Measurements from ENCODE around the gene TMEM240.
A peak's percentile ranks its signal among the peaks of the same experiment; 100 is the strongest.

TMEM240 gene

DNA sequence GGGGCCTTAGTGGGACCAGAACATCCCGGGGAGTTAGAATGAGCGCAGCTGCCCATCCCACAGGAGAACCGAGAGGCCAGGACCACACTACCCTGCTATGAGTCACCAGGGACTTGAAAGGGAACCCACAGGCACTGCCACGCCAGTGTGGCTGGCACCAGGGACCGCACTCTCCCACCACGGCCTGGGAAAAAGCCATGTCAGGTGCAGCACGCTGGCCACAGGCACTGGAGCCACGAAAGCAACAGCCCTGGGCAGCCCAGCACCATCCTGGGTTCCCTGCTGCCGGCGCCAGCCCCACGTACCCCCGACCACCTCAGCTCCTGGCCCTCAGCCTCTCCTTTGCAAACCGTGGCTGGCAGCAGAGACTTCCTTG lies 14.1 kb upstream of the TMEM240 start:
- no peak for DNase-seq (ENCODE audit: low spot score)

DNA sequence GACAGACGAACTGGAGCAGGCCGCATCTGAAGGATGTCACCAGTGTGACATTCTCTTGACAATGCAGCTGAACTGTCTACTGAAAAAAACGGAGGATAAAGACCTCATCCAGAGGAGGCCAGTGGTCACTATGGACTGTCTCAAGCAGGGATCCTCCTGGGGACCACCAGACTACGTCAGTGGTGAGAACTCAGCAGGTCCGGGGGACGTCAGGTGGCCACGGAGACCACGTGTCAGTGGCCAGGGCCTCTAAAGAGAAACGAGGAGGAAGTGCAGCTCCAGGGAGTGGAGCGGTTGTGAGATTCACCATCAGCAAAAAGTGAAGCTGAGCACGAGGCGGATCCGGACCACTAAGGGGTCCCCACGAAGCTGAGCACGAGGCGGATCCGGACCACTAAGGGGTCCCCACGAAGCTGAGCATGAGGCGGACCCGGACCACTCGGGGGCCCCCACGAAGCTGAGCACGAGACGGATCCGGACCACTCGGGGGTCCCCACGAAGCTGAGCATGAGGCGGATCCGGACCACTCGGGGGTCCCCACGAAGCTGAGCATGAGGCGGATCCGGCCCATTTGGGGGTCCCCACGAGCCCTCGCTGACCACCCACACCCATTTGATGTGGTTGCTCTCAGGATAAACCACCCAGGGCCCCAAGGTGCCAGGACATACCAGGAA lies 13.5 kb upstream of the TMEM240 start:
- no peak overlapping the region for H3K23ac ChIP-seq (ENCODE audit: low read depth, low read length, poor library complexity)
- no peak overlapping the region for H3K27ac ChIP-seq (replicated peaks; ENCODE audit: low read length)
- no CpG with 5 or more reads among the region's 35 CpGs for WGBS, 2 donors (ENCODE audit: extremely low coverage in 2 of 2, insufficient read length in 2 of 2, insufficient replicate concordance in 1 of 2)
- no peak overlapping the region for H4K91ac ChIP-seq (ENCODE audit: low read depth, low read length, poor library complexity)
- no peak overlapping the region for H2BK12ac ChIP-seq (ENCODE audit: low read length)
- H2BK5ac ChIP-seq (ENCODE audit: low read length) = no peak overlapping the region
- H3K4me3 ChIP-seq (ENCODE audit: low read length in 2 of 2) = no peak overlapping the region
- no peak overlapping the region for H3K4me2 ChIP-seq (ENCODE audit: insufficient read depth, low read length, poor library complexity, severe bottlenecking)
- peaks cover 2 to 6% of the 10 kb centered on the region in 2 donors for H3K36me3 ChIP-seq (replicated peaks in 1 of 2; ENCODE audit: control insufficient read depth in 2 of 2, insufficient read depth in 2 of 2, low read length in 2 of 2)
- H3K27me3 ChIP-seq (ENCODE audit: control insufficient read depth in 3 of 3, insufficient read depth in 3 of 3, low read depth in 1 of 3, low read length in 3 of 3) = no peaks in the 10 kb centered on the region
- H2BK120ac ChIP-seq (ENCODE audit: low read depth, low read length) = no peak overlapping the region
- H3K79me1 ChIP-seq (ENCODE audit: low read depth, low read length) = peaks cover 17% of the 10 kb centered on the region
- no peak overlapping the region for H3K4ac ChIP-seq (ENCODE audit: low read length)
- no peak overlapping the region for H3K14ac ChIP-seq (ENCODE audit: low read length)
- H3K18ac ChIP-seq (ENCODE audit: low read length) = no peak overlapping the region
- no peak overlapping the region for H3K9ac ChIP-seq (ENCODE audit: low read depth, low read length, poor library complexity)
- DNase-seq (ENCODE audit: low spot score) = no peak
- no peak overlapping the region for H4K8ac ChIP-seq (ENCODE audit: low read depth, low read length)
- H3K4me1 ChIP-seq (ENCODE audit: control insufficient read depth in 2 of 2, insufficient read depth in 1 of 2, low read depth in 1 of 2, low read length in 2 of 2) = peaks cover 8 to 15% of the 10 kb centered on the region in 2 donors
- no peaks in the 10 kb centered on the region for H3K9me3 ChIP-seq (replicated peaks in 1 of 2; ENCODE audit: control insufficient read depth in 2 of 2, insufficient read depth in 1 of 2, low read depth in 1 of 2, low read length in 2 of 2)
- no peak overlapping the region for H2AFZ ChIP-seq (ENCODE audit: low read length)
- H2BK15ac ChIP-seq (ENCODE audit: low read length) = no peak overlapping the region
- H2AK5ac ChIP-seq (ENCODE audit: low read depth, low read length) = no peak overlapping the region

More for the DNA sequence above, 14.1 kb upstream of the TMEM240 start:
- Histone ChIP-seq H2BK12ac (ENCODE audit: low read length) (peak overlapping the region; percentile 41), H4K91ac (ENCODE audit: low read depth, low read length, poor library complexity) (no peak overlapping the region), H3K27me3 (ENCODE audit: control insufficient read depth in 3 of 3, insufficient read depth in 3 of 3, low read depth in 1 of 3, low read length in 3 of 3) (no peaks in the 10 kb centered on the region), H3K18ac (ENCODE audit: low read length) (no peak overlapping the region), H3K14ac (ENCODE audit: low read length) (peak overlapping the region; percentile 38), H3K4me2 (ENCODE audit: insufficient read depth, low read length, poor library complexity, severe bottlenecking) (no peak overlapping the region), H2AFZ (ENCODE audit: low read length) (no peak overlapping the region), H2BK120ac (ENCODE audit: low read depth, low read length) (no peak overlapping the region), H3K4me1 (ENCODE audit: control insufficient read depth in 2 of 2, insufficient read depth in 1 of 2, low read depth in 1 of 2, low read length in 2 of 2) (peaks cover 8 to 15% of the 10 kb centered on the region in 2 donors), H3K36me3 (replicated peaks in 1 of 2; ENCODE audit: control insufficient read depth in 2 of 2, insufficient read depth in 2 of 2, low read length in 2 of 2) (peaks cover 2 to 6% of the 10 kb centered on the region in 2 donors), H3K9me3 (replicated peaks in 1 of 2; ENCODE audit: control insufficient read depth in 2 of 2, insufficient read depth in 1 of 2, low read depth in 1 of 2, low read length in 2 of 2) (no peaks in the 10 kb centered on the region), H3K9ac (ENCODE audit: low read depth, low read length, poor library complexity) (peak overlapping the region; percentile 60), H3K79me1 (ENCODE audit: low read depth, low read length) (peaks cover 16% of the 10 kb centered on the region), H3K4ac (ENCODE audit: low read length) (no peak overlapping the region), H3K23ac (ENCODE audit: low read depth, low read length, poor library complexity) (peak overlapping the region; percentile 95), H3K4me3 (ENCODE audit: low read length in 2 of 2) (no peak overlapping the region), H2AK5ac (ENCODE audit: low read depth, low read length) (peak overlapping the region; percentile 71), H4K8ac (ENCODE audit: low read depth, low read length) (no peak overlapping the region), H2BK15ac (ENCODE audit: low read length) (no peak overlapping the region), H3K27ac (replicated peaks; ENCODE audit: low read length) (no peak overlapping the region), H2BK5ac (ENCODE audit: low read length) (no peak overlapping the region)
- no CpG with 5 or more reads among the region's 13 CpGs for WGBS, 2 donors (ENCODE audit: extremely low coverage in 2 of 2, insufficient read length in 2 of 2, insufficient replicate concordance in 1 of 2)

DNA sequence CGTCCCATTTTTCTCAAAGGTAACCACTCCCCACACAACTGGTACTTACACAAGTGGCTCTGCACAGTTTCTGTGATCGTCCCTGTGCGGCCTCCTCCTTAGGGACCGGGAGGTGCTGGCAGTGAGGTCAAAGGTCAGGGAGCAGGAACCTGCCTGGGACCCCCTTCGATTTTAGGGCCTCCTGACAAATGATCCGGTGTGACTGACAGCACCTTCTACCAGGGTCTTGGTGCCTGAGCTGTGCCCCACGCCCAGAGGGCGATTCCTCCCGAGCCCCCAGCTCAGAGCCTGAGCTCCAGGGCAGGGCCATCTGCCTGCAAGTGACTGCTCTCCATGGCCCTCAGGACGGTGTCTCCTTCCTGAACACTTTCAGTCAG lies 11.8 kb upstream of the TMEM240 start:
- H3K14ac ChIP-seq (ENCODE audit: low read length) = no peak overlapping the region
- H3K4me3 ChIP-seq (ENCODE audit: low read length in 2 of 2) = no peak overlapping the region
- H3K79me1 ChIP-seq (ENCODE audit: low read depth, low read length) = peaks cover 21% of the 10 kb centered on the region
- no peak overlapping the region for H3K27ac ChIP-seq (replicated peaks; ENCODE audit: low read length)
- H3K9ac ChIP-seq (ENCODE audit: low read depth, low read length, poor library complexity) = peak overlapping the region; percentile 50
- no peak overlapping the region for H2BK120ac ChIP-seq (ENCODE audit: low read depth, low read length)
- H4K8ac ChIP-seq (ENCODE audit: low read depth, low read length) = no peak overlapping the region
- H3K4ac ChIP-seq (ENCODE audit: low read length) = no peak overlapping the region
- H2BK12ac ChIP-seq (ENCODE audit: low read length) = no peak overlapping the region
- H3K4me1 ChIP-seq (ENCODE audit: control insufficient read depth in 2 of 2, insufficient read depth in 1 of 2, low read depth in 1 of 2, low read length in 2 of 2) = peaks cover 8 to 15% of the 10 kb centered on the region in 2 donors
- H4K91ac ChIP-seq (ENCODE audit: low read depth, low read length, poor library complexity) = no peak overlapping the region
- no peaks in the 10 kb centered on the region for H3K27me3 ChIP-seq (ENCODE audit: control insufficient read depth in 3 of 3, insufficient read depth in 3 of 3, low read depth in 1 of 3, low read length in 3 of 3)
- no peaks in the 10 kb centered on the region for H3K9me3 ChIP-seq (replicated peaks in 1 of 2; ENCODE audit: control insufficient read depth in 2 of 2, insufficient read depth in 1 of 2, low read depth in 1 of 2, low read length in 2 of 2)
- DNase-seq (ENCODE audit: low spot score) = no peak
- H2AFZ ChIP-seq (ENCODE audit: low read length) = no peak overlapping the region
- H2BK15ac ChIP-seq (ENCODE audit: low read length) = no peak overlapping the region
- H2AK5ac ChIP-seq (ENCODE audit: low read depth, low read length) = no peak overlapping the region
- H3K36me3 ChIP-seq (replicated peaks in 1 of 2; ENCODE audit: control insufficient read depth in 2 of 2, insufficient read depth in 2 of 2, low read length in 2 of 2) = peaks cover 5 to 9% of the 10 kb centered on the region in 2 donors
- H3K4me2 ChIP-seq (ENCODE audit: insufficient read depth, low read length, poor library complexity, severe bottlenecking) = no peak overlapping the region
- H2BK5ac ChIP-seq (ENCODE audit: low read length) = peak overlapping the region; percentile 1
- H3K23ac ChIP-seq (ENCODE audit: low read depth, low read length, poor library complexity) = peak overlapping the region; percentile 75
- no peak overlapping the region for H3K18ac ChIP-seq (ENCODE audit: low read length)
- no CpG with 5 or more reads among the region's 10 CpGs for WGBS, 2 donors (ENCODE audit: extremely low coverage in 2 of 2, insufficient read length in 2 of 2, insufficient replicate concordance in 1 of 2)

GRCh38 chr1:1551524-1552262 lies 11.3 kb upstream of the TMEM240 start:
- Histone ChIP-seq H3K4me1 (ENCODE audit: control insufficient read depth in 2 of 2, insufficient read depth in 1 of 2, low read depth in 1 of 2, low read length in 2 of 2) (peaks cover 8 to 15% of the 10 kb centered on the region in 2 donors), H3K23ac (ENCODE audit: low read depth, low read length, poor library complexity) (peak overlapping the region; percentile 73), H2AK5ac (ENCODE audit: low read depth, low read length) (no peak overlapping the region), H2BK12ac (ENCODE audit: low read length) (no peak overlapping the region), H4K8ac (ENCODE audit: low read depth, low read length) (peak overlapping the region; percentile 43), H3K9ac (ENCODE audit: low read depth, low read length, poor library complexity) (peak overlapping the region; percentile 50), H3K27me3 (ENCODE audit: control insufficient read depth in 3 of 3, insufficient read depth in 3 of 3, low read depth in 1 of 3, low read length in 3 of 3) (no peaks in the 10 kb centered on the region), H3K4me2 (ENCODE audit: insufficient read depth, low read length, poor library complexity, severe bottlenecking) (no peak overlapping the region), H2AFZ (ENCODE audit: low read length) (no peak overlapping the region), H3K14ac (ENCODE audit: low read length) (peak overlapping the region; percentile 71), H3K36me3 (replicated peaks in 1 of 2; ENCODE audit: control insufficient read depth in 2 of 2, insufficient read depth in 2 of 2, low read length in 2 of 2) (peaks cover 4 to 7% of the 10 kb centered on the region in 2 donors), H2BK120ac (ENCODE audit: low read depth, low read length) (no peak overlapping the region), H2BK5ac (ENCODE audit: low read length) (peak overlapping the region; percentile 1), H3K4ac (ENCODE audit: low read length) (no peak overlapping the region), H3K18ac (ENCODE audit: low read length) (peak overlapping the region; percentile 48), H3K79me1 (ENCODE audit: low read depth, low read length) (peaks cover 20% of the 10 kb centered on the region), H4K91ac (ENCODE audit: low read depth, low read length, poor library complexity) (peak overlapping the region; percentile 53), H2BK15ac (ENCODE audit: low read length) (no peak overlapping the region), H3K4me3 (ENCODE audit: low read length in 2 of 2) (no peak overlapping the region), H3K27ac (replicated peaks; ENCODE audit: low read length) (no peak overlapping the region), H3K9me3 (replicated peaks in 1 of 2; ENCODE audit: control insufficient read depth in 2 of 2, insufficient read depth in 1 of 2, low read depth in 1 of 2, low read length in 2 of 2) (no peaks in the 10 kb centered on the region)
- no CpG with 5 or more reads among the region's 33 CpGs for WGBS, 2 donors (ENCODE audit: extremely low coverage in 2 of 2, insufficient read length in 2 of 2, insufficient replicate concordance in 1 of 2)
- DNase-seq (ENCODE audit: low spot score) = no peak
